GM12878 (cell line): ENCODE data around the gene ELP4. TPM values are rescaled to one million over a fixed set of nuclear protein-coding genes. Genes with fewer than 3 reads are reported as not detected.
A peak's percentile ranks its signal among the peaks of the same experiment; 100 is the strongest.

Experiments
- ATAC-seq: fragments of 200-7000 bp; cut with Tn5 transposase; 3 replicates; pipeline ENCODE4 v1.9.1; 2020; ENCODE audit warnings: mild to moderate bottlenecking, moderate library complexity
- BruUV-seq: library from RNA; stranded (reverse); fragments of 400-500 nt; replicated peaks from 2 replicates; lab custom pipeline; 2021; lab: Mats Ljungman, UMichigan
- CTCF ChIA-PET: fragments of 300-600 bp; sonication (Branson Sonifier 250); formaldehyde crosslinking; extraction: SDS; loops from one replicate; lab custom pipeline; 2021; ENCODE audit warnings: inconsistent platforms; lab: Yijun Ruan, JAX
- POLR2A ChIA-PET: fragments of 350-600 bp; formaldehyde crosslinking; extraction: SDS; loops from one replicate; lab custom pipeline; 2021; ENCODE audit warnings: inconsistent platforms; lab: Charles Lee
- RAD21 ChIA-PET: fragments of 300-600 bp; sonication (Branson Sonifier 250); formaldehyde crosslinking; loops from one replicate; lab custom pipeline; 2023; ENCODE audit warnings: antibody characterized with exemption; ENCODE audit not compliant: unreplicated experiment; lab: Charles Lee
- SMC1A ChIA-PET: fragments of 300-600 bp; sonication (Branson Sonifier 250); formaldehyde crosslinking; loops from one replicate; lab custom pipeline; 2023; ENCODE audit not compliant: unreplicated experiment, uncharacterized antibody; lab: Charles Lee
- DNase-seq: peaks from one replicate; pipeline ENCODE4 v3.0.0-alpha.2; 2011; ENCODE audit warnings: low read depth, low spot score
- FAIRE-seq: peaks from 3 replicates; lab custom pipeline; 2011; peaks lifted over from hg19 to GRCh38; lab: Jason Lieb, UNC
- H2AFZ ChIP-seq: 2 replicates; pipeline ENCODE4 v1.6.0; 2011; ENCODE audit warnings: low read depth, low read length, control low read depth; ENCODE audit not compliant: control insufficient read depth
- H3K27ac ChIP-seq: 2 replicates; pipeline ENCODE4 v1.5.1; 2011; ENCODE audit warnings: control low read depth; ENCODE audit not compliant: control insufficient read depth, insufficient read depth
- H3K27me3 ChIP-seq, 2 experiments: replicated peaks in 1 of 2; 2 replicates each; pipeline versions ENCODE4 v1.6.0 to v1.6.1; 2011; ENCODE audit warnings: low read length in 1 of 2; ENCODE audit not compliant: control insufficient read depth in 2 of 2, insufficient read depth in 2 of 2
- H3K36me3 ChIP-seq, 2 experiments: 2 replicates each; pipeline ENCODE4 v1.5.1; 2011; ENCODE audit warnings: low read length in 1 of 2; ENCODE audit not compliant: control insufficient read depth in 2 of 2, insufficient read depth in 2 of 2
- H3K4me1 ChIP-seq: 2 replicates; pipeline ENCODE4 v1.6.1; 2011; ENCODE audit warnings: mild to moderate bottlenecking, low read length, moderate library complexity, mixed read lengths; ENCODE audit not compliant: control insufficient read depth, insufficient read depth
- H3K4me2 ChIP-seq: 2 replicates; pipeline ENCODE4 v1.6.0; 2011; ENCODE audit warnings: control low read depth; ENCODE audit not compliant: control insufficient read depth, insufficient read depth
- H3K4me3 ChIP-seq: fragments of 200-600 bp; sonication (generic); 2 replicates; pipeline ENCODE4 v1.5.1; 2016
- H3K79me2 ChIP-seq: 2 replicates; pipeline ENCODE4 v1.6.0; 2011; ENCODE audit warnings: low read length; ENCODE audit not compliant: control insufficient read depth, insufficient read depth
- H3K9ac ChIP-seq: 2 replicates; pipeline ENCODE4 v1.8.0; 2011; ENCODE audit warnings: low read length, control low read depth, mixed read lengths; ENCODE audit not compliant: control insufficient read depth, insufficient read depth
- H3K9me3 ChIP-seq: replicated peaks from 3 replicates; pipeline ENCODE4 v1.5.1; 2011; ENCODE audit warnings: mild to moderate bottlenecking, low read length; ENCODE audit not compliant: control insufficient read depth, insufficient read depth
- H4K20me1 ChIP-seq: 2 replicates; pipeline ENCODE4 v1.6.0; 2011; ENCODE audit not compliant: control insufficient read depth, insufficient read depth
- ASH2L ChIP-seq: fragments of 300-600, 200-600 bp; sonication (generic); IDR thresholded peaks from 2 replicates; pipeline ENCODE4 v1.6.1; 2017; ENCODE audit warnings: low read depth, mild to moderate bottlenecking, borderline replicate concordance
- BCL11A ChIP-seq: IDR thresholded peaks from 2 replicates; pipeline ENCODE4 v1.6.1; 2011; ENCODE audit warnings: low read depth, low read length
- BHLHE40 ChIP-seq, 2 experiments: fragments of 450-650 bp in 1 of 2; IDR thresholded peaks; 2 replicates each; pipeline ENCODE4 v1.6.1; 2011 to 2017; ENCODE audit warnings: low read depth in 2 of 2, borderline replicate concordance in 1 of 2, improper control_type of control experiment in 1 of 2, low read length in 1 of 2, mild to moderate bottlenecking in 1 of 2
- IKZF1 ChIP-seq: fragments of 450-650 bp; conservative IDR thresholded peaks from 2 replicates; pipeline ENCODE4 v1.6.1; 2017; ENCODE audit warnings: antibody characterized with exemption, mild to moderate bottlenecking
- LARP7 ChIP-seq: fragments of 450-650 bp; IDR thresholded peaks from 2 replicates; pipeline ENCODE4 v1.6.1; 2017; ENCODE audit warnings: mild to moderate bottlenecking
- SUZ12 ChIP-seq: fragments of 200-600 bp; sonication (generic); IDR thresholded peaks from one replicate; pipeline ENCODE4 v1.6.1; 2018; ENCODE audit warnings: antibody characterized with exemption, mild to moderate bottlenecking; ENCODE audit not compliant: unreplicated experiment
- ZBED1 ChIP-seq: IDR thresholded peaks from 2 replicates; pipeline ENCODE4 v1.6.1; 2016; ENCODE audit warnings: borderline replicate concordance
- WGBS: methylation state at CpG from one replicate; pipeline ENCODE4 v1.1.6; 2016; ENCODE audit warnings: low lambda C conversion rate; ENCODE audit not compliant: insufficient replicate concordance, insufficient coverage; ENCODE audit errors: missing lambda C conversion rate; 5-methylcytosine and 5-hydroxymethylcytosine counted together
- in situ Hi-C: fragments of 300-500 bp; cut with MboI; formaldehyde crosslinking; loops from 9 replicates; pipeline ENCODE4 v1.14.3; 2018; ENCODE audit warnings: mixed read lengths
- intact Hi-C: fragments of 100-400 bp; cut with micrococcal nuclease; formaldehyde crosslinking; loops from one replicate; pipeline ENCODE4 v1.14.2; 2022; ENCODE audit not compliant: unreplicated experiment
- polyA plus RNA-seq, 11 experiments: library from polyadenylated mRNA; depleted of rRNA in 4 of 11; unstranded in 6 of 11; stranded (reverse) in 5 of 11; fragments of >200 nt; fragmentation: Nextera tagmentation in 4 of 11; fragmentation: Illumina TruSeq in 1 of 11; extraction: Ambion mirVana in 4 of 11; extraction: Trizol in 1 of 11; gene quantifications; 1 replicate in 1 of 11; 2 replicates in 10 of 11; pipeline versions ENCODE4 v1.2.1 to v1.2.3, GENCODE V29; 2011 to 2016; ENCODE audit warnings: inconsistent platforms in 2 of 11, missing spikeins in 2 of 11, low read depth in 1 of 11
- total RNA-seq, 4 experiments: library from RNA; depleted of rRNA in 3 of 4; stranded (reverse); fragments of >200 nt in 3 of 4; fragmentation: Illumina TruSeq in 1 of 4; extraction: Trizol in 1 of 4; gene quantifications; 2 replicates each; pipeline versions ENCODE4 v1.2.1 to v1.2.3, GENCODE V29; 2013 to 2021
- TF ChIP-seq, protein P1 (sequence below): IDR thresholded peaks from 2 replicates; pipeline ENCODE4 v1.6.1; 2011; ENCODE audit warnings: mild to moderate bottlenecking, low read depth, low read length, moderate library complexity; ENCODE audit not compliant: insufficient replicate concordance

ELP4 gene
- total and polyA plus RNA-seq, 10 of the 15 experiments (the other 5 are each of a cell fraction or from before 2014, with no cell fraction given): 17.7 to 36.1 (median 27.0) TPM

DNA sequence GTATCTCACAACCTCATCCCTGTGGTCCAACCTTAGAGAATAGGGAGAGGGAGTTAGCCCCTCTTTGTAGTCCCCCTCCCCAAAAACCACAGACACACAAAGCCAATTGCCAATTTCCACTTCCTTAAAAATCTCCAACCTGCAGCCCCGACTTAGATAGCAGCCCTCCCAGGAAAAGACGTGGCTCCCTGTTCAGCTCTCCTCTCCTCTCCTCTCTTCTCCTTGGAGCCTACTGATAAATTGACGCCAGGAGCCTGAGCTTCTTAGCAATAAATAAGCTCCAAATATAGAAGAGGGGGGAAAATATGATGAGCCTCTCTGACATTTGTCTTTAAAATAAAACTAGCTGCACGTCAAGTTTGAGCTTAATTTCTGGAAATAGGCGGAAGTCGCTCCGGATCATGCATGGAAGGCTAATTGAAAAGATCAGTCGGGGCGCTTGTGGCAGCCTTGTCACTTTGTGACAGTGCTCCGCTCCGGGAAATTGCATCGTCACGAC, 294.3 kb downstream of the ELP4 start (continued):
- no peak for TF ChIP-seq IKZF1
- no peak for TF ChIP-seq BHLHE40 (IDR thresholded peaks at IDR 0.05; ENCODE audit: borderline replicate concordance in 1 of 2, low read depth in 2 of 2, low read length in 1 of 2)
- TF ChIP-seq, protein P1, sequence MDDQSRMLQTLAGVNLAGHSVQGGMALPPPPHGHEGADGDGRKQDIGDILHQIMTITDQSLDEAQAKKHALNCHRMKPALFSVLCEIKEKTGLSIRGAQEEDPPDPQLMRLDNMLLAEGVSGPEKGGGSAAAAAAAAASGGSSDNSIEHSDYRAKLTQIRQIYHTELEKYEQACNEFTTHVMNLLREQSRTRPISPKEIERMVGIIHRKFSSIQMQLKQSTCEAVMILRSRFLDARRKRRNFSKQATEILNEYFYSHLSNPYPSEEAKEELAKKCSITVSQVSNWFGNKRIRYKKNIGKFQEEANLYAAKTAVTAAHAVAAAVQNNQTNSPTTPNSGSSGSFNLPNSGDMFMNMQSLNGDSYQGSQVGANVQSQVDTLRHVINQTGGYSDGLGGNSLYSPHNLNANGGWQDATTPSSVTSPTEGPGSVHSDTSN: no peak
- TF ChIP-seq, all 136 proteins: peak for 0

DNA sequence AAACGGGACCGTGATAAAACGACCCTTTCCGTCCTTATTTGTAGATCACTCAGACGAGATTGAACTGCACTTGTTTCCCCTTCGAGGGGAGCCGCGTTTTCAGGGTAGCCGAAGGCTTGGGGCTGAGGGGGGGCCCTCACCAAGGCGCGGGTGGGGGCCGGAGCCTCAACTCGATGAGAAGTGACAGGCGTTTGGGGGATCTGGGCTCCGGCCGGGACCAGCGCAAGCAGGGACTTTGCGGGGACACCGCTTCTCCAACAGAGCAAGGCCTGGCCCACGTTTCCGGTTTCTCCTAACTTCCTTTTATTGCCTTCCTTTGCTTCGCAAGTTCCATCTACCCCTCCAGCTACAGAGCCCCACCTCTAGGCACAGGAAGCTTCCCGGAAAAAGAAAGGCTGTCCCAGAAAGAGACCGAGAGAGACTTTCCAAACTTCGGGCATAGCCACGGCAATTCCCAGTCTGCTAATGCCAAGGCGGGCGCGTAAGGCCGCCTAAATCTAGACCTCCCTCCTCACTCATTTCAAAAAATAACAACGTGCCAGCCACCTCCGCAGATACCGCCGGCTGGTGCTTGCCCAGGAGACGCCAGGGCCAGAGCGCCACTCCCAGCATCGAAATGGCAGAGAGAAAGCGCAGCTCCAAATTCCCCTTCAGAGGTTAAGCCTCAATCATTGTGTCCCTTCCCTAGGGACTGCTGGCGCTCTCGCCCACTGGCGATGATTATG, 294.9 kb downstream of the ELP4 start:
- H4K20me1 ChIP-seq: no peaks in the 10 kb centered on the region
- H3K4me2 ChIP-seq: peak overlapping the region; percentile 86
- H3K79me2 ChIP-seq: no peaks in the 10 kb centered on the region
- H3K4me3 ChIP-seq: peak overlapping the region; percentile 25
- POLR2A ChIA-PET: no interaction called here
- peaks cover 3% of the 10 kb centered on the region; the same call in 1 of the 2 replicates for H3K4me1 ChIP-seq
- ATAC-seq (peak; percentile 31; the same call in 2 of the 3 replicates), FAIRE-seq (no peak), DNase-seq (no peak)
- no peak overlapping the region for H3K27ac ChIP-seq
- no TSS peak for BruUV-seq
- SMC1A ChIA-PET: interaction anchor here (1.2 kb wide), 1 partner anchor 16 kb away, joined by 3 read pairs; no protein-coding TSS in a partner anchor
- H3K9me3 ChIP-seq: no peaks in the 10 kb centered on the region; the same call in 2 of the 3 replicates
- H3K27me3 ChIP-seq: peaks cover 37 to 70% of the 10 kb centered on the region in 2 experiments
- intact Hi-C loops (loop anchor here (10.0 kb wide), 1 partner anchor 160 kb away; no protein-coding TSS in a partner anchor), in situ Hi-C loops (no loop called here)
- H3K36me3 ChIP-seq: no peaks in the 10 kb centered on the region
- TF ChIP-seq ASH2L (no peak), SUZ12 (peak; percentile 67), LARP7 (no peak), ZBED1 (no peak), BCL11A (no peak)
- RAD21 ChIA-PET: no interaction called here
- 4% methylated on average over 38 of the region's 41 CpGs for WGBS
- no peak overlapping the region; the same call in 1 of the 2 replicates for H2AFZ ChIP-seq
- CTCF ChIA-PET: interaction anchor here (0.7 kb wide), 1 partner anchor 132 kb away, joined by 4 read pairs; no protein-coding TSS in a partner anchor
- H3K9ac ChIP-seq: no peak overlapping the region
